HG02870 (cell line): Measurements from ENCODE around the gene DACH1.

Source experiments
- ATAC-seq: cut with Tn5 transposase; IDR thresholded peaks from one replicate; pipeline ENCODE4 v1.9.1; 2021; ENCODE audit warnings: mild to moderate bottlenecking, moderate library complexity; ENCODE audit not compliant: unreplicated experiment

Gene DACH1

DNA sequence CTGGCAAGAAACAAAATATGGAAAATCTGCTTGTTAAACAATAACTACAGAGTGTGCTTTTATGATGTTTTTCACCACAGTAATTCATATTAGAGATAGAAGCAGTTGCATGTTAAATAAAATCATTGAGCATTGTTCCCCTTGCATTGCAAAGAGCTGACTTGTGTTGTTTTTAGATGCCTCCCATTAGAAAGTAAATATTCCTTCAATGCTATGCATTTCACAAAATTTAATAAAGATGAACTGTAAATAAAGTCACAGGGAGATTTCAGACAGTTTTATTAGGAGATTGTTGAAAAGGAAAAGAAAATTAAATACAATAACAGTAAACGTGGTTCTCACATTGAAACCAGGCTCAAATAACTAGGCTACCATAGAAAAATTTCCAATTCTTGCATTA, 429.3 kb downstream of the DACH1 start:
- no peak for ATAC-seq

DNA sequence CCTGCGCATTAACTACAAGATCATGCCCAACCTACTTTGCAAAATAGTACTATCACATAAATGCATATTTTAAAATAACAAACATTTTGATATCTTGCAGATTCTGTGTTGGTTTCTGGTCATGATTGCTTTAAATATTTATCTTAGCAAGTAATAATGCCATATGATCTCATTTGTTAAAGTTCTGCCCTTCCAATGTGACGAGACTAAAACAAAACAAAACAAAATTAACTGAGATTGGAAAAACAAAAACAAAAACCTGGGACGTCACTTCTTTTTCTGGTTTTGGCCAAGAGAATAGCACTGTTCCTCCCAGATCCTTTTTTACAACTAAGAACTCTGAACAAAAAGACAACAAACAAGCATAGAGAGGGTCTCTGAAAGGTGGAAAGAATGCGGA, 436.3 kb downstream of the DACH1 start:
- no peak for ATAC-seq

DNA sequence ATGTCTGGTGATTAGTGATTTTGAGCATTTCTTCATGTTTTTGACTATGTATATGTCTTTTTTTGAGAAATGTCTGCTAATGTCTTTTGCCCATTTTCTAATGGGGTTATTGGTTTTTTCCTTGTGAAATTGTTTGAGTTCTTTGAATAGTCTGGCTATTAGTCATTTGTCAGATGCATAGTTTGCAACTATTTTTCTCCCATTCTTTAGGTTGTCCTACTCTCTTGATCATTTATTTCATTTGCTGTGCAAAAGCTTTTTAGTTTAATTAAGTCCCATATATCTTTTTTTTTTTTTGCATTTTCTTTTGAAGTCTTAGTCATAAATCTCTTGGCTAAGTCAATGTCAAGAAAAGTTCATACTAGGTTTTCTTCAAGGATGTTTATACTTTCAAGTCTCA, 449.8 kb downstream of the DACH1 start:
- no peak for ATAC-seq

DNA sequence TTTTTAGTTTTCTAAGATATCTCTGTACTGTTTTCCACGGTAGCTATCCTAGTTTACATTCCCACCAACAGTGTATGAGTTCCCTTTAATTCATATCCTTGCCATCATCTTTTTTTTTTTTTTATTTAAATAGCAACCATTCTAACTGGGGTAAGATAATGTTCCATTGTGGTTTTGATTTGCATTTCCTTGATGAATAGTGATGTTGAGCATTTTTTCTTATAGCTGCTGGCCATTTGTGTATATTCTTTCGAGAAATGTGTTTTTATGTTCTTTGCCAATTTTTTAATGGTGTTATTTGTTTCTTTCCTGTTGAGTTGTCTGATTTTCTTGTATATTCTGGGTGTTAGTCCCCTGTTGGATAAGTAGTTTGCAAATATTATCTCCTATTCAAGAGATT, 454.8 kb downstream of the DACH1 start:
- no peak for ATAC-seq

DNA sequence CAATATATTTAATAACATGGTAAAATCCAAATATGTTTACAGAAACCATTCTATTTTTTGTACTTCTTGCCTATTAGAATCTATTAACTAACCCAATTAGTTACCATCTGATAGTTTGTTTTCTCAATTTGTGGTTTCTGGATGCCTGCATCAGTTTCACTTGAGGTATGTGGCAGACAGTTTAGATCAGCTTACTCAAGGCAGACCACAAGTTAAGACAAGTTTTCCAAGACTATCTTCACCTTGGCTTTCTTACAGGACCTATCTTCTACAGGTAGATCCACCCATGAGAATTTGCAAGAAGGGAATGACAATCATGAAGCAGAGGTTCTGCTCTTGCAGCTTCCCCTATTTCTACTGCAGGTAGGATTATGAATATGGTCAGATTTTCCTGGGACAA, 458.6 kb downstream of the DACH1 start:
- no peak for ATAC-seq

DNA sequence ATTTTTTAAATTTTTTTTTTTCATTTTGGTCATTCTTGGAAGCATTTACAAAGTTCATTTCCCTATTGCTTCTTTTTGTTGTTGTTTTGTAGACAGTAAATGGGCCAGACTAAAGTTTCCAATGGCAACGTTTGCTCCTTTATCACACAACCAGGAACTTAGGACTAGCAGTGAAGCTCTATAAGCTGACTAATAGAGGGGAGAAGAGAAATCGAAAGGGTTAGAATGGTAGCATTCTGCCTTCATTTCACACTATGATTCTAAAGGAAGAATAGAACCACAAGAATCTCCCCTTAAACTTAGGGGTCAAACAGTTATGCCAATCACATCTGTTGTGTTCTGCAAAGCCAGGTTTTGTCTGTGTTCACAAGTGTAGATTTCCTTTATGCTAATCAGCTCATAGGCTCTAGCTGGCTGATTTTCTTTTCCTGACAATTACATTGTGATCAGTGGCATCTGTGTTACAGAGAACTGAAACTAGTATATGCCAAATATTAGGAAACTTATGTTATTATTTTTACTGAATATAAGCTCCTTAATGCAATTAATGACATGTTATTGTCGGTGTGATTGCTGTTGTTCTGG, 467.3 kb downstream of the DACH1 start:
- no peak for ATAC-seq

DNA sequence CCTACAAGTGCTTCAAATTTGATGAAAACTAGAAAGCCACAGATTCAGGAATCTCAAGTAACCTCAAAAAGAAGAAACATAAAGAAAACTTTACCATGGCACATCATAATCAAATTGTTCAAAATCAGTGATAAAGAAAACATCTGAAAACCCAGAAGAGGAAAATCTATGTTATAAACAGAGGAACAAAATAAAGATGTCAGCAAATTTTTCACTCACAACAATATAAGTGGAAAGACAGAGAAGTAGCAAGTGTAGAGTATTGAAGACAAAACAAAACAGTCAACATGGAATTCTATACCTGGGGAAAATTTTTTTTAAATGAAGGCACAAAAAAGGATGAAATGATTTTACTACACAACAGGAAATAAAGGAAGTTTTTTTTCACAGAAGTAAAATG, 470.9 kb downstream of the DACH1 start:
- ATAC-seq: no peak

DNA sequence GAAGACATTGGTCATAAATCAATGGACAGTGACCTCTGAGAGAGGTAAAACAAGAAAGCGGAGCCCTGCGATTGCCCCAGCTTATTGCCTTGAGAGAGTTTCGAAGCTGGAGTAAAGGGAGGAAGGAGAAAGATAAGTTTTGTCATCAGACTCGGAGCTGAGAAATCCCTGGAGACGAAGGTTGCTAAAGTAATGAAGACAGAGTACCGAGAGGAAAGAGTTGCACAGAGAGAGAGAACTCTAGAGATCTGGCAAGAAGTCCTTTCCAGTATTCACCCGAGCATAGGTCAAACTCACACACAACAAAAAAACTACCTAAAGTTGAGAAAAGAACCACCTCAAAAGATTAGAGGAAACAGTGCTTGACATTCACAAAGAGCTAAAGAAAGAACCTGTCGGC, 472.0 kb downstream of the DACH1 start:
- no peak for ATAC-seq

DNA sequence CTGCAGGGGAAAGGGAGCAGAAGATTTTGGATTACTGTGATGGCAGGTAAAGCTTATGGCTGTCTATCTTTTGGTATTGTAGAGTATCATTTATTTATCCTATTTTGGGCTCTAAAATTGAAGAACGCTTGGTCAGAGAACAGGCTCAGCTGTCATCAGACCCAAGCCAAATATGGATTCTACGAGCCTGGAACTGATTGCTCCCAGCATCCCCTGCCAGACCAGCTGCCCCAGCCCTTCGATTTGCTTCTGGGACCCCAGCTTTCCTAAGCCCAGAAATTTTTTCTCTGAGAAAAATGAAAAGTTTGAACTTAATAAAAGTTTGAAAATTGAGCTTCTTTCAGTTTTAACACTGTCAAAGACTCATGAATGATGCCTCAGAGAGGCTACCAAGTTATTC, 472.8 kb downstream of the DACH1 start:
- ATAC-seq: no peak
